ENCODE results near the gene FAM241B. TPM values are rescaled to one million over a fixed set of nuclear protein-coding genes. Genes with fewer than 3 reads are reported as not detected.

The FAM241B gene
- total RNA-seq, 1 donor from 2014 or later, result 1.00 TPM

DNA sequence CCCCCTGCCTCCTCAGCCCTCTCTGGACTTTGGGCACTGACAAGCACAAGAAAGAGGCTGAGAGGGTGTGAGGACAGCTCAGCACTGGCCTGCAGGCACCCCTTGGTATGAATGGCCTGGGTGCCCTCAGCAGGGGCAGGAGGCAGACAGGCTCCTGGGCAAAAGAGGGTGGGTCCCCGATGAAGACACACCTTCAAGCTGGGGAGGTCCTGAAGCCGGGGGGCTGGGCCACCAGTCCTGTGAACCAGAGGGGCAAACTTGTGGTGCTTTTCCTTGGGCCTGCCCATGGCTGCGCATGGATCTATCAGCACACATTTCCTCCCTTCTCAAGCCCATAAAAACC is 22.8 kb downstream of the FAM241B start:
- H3K27ac Mint-ChIP-seq, result no peak overlapping the region
- H3K4me1 Mint-ChIP-seq, result no peaks in the 10 kb centered on the region
- no peak overlapping the region for H3K4me3 Mint-ChIP-seq
- no peaks in the 10 kb centered on the region for H3K36me3 Mint-ChIP-seq (ENCODE audit: low read depth)
- CTCF ChIA-PET, result no interaction called here
- TF ChIP-seq, protein P1, sequence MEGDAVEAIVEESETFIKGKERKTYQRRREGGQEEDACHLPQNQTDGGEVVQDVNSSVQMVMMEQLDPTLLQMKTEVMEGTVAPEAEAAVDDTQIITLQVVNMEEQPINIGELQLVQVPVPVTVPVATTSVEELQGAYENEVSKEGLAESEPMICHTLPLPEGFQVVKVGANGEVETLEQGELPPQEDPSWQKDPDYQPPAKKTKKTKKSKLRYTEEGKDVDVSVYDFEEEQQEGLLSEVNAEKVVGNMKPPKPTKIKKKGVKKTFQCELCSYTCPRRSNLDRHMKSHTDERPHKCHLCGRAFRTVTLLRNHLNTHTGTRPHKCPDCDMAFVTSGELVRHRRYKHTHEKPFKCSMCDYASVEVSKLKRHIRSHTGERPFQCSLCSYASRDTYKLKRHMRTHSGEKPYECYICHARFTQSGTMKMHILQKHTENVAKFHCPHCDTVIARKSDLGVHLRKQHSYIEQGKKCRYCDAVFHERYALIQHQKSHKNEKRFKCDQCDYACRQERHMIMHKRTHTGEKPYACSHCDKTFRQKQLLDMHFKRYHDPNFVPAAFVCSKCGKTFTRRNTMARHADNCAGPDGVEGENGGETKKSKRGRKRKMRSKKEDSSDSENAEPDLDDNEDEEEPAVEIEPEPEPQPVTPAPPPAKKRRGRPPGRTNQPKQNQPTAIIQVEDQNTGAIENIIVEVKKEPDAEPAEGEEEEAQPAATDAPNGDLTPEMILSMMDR (IDR thresholded peaks at IDR 0.05), result no peak
- no peak for ATAC-seq (ENCODE audit: low read depth)
- DNase-seq, result no peak
- POLR2A ChIA-PET, result no interaction called here
- no peaks in the 10 kb centered on the region for H3K9me3 Mint-ChIP-seq
- intact Hi-C loops (cut with micrococcal nuclease), result no loop called here
- peaks cover 15% of the 10 kb centered on the region for H3K27me3 Mint-ChIP-seq

DNA sequence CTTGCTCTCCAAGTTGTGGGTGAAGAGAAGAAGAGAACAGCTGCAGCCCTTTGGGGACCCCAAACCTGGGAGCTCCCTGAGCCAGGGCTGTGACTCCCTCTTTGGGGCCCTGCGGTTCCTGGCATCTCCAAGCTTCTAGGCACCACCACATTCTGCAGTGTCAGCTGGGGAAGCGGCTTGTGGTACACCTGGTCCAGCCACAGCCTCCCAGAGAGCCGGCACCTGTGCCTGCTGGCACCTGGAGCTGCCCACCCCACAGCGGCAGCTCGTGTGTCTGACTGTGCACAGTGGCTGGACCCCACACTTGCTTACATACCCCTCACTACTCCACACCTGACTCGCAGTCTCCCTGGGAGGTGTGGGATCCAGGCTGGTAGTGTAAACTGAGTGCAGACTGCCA is 23.5 kb downstream of the FAM241B start:
- Mint-ChIP-seq H3K27me3 (peaks cover 14% of the 10 kb centered on the region), H3K36me3 (ENCODE audit: low read depth) (no peaks in the 10 kb centered on the region), H3K9me3 (no peaks in the 10 kb centered on the region), H3K4me3 (no peak overlapping the region), H3K4me1 (no peaks in the 10 kb centered on the region), H3K27ac (no peak overlapping the region)
- TF ChIP-seq, protein P1 (IDR thresholded peaks at IDR 0.05), result no peak
- no peak for ATAC-seq (ENCODE audit: low read depth)
- no peak for DNase-seq
- intact Hi-C loops (cut with micrococcal nuclease), result no loop called here
- POLR2A ChIA-PET, result no interaction called here
- CTCF ChIA-PET, result no interaction called here

DNA sequence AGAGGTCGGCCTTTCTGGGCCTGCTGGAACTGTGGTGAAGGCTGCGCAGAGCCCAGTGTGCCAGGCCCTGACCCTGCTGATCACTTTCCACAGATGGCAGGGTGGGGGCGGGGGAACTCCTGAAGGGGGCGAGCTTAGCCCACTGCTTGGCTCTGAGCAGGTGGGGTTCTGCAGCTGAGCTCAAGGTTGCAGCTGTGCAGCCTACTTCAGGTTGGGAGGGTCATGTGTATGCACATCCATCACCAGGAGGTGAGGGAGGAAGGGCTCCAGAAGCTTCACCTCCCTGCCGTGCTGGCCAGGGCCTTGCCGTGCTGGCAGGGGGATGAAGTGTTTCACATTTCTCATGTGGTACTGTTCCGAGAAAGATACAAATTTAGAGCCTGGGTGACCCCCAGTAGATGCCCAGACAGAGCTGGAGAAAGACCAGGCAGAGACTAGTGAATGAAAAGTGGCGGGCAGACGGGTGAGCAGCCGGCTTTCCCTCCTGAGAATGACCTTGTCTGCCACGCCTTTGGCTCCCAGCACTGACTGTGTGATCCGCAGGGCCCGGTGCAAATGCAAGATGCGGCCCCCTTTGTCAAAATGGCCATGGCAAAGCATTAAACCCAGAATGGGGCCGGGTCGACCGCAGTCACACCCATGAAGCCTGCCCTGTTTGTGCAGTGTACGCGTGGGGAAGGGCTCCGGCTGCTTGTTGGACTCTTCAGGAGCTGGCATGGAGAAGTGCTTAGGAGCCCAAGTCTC is 25.2 kb downstream of the FAM241B start:
- peaks cover 20% of the 10 kb centered on the region for H3K27me3 Mint-ChIP-seq
- POLR2A ChIA-PET, result no interaction called here
- H3K4me3 Mint-ChIP-seq, result no peak overlapping the region
- CTCF ChIA-PET, result no interaction called here
- no peak overlapping the region for H3K27ac Mint-ChIP-seq
- ATAC-seq (ENCODE audit: low read depth), result no peak
- H3K36me3 Mint-ChIP-seq (ENCODE audit: low read depth), result no peaks in the 10 kb centered on the region
- DNase-seq, result no peak
- intact Hi-C loops (cut with micrococcal nuclease), result no loop called here
- H3K9me3 Mint-ChIP-seq, result no peaks in the 10 kb centered on the region
- H3K4me1 Mint-ChIP-seq, result no peaks in the 10 kb centered on the region
- TF ChIP-seq, protein P1 (IDR thresholded peaks at IDR 0.05), result no peak

DNA sequence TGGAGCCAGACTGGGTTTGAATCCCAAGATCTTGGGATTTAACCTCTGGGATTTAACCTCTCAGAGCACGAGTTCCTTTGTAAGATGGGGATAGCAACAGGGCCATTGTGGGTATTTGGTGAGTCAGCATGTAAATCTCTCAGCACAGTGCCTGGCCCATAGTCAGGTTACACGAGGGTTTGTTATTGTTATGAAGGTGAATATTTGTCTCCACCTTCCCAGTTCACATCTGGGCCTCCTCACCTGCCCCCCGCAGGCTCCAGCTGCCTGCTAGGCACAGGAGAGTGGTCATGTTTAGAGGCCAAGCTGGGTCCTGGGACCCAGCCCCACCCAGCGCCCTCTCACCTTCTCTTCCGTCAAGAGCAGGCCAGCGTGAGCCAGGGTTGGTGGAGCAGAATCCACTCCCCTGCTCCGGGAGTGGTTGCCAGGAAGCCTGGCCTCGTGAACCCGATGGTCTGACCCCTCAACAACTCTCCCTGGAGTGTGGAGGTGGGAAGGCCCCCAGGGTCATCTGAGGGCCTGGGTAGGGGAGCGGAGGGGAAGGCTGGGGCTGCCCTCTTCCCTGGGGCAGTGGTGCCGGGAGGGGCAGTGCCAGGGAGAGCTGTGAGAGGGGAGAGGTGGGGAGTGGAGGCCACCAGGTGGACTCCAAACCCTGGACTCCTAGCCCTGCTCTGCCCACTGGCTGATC is 26.0 kb downstream of the FAM241B start:
- no peak overlapping the region for H3K27ac Mint-ChIP-seq
- POLR2A ChIA-PET, result no interaction called here
- ATAC-seq (ENCODE audit: low read depth), result no peak

DNA sequence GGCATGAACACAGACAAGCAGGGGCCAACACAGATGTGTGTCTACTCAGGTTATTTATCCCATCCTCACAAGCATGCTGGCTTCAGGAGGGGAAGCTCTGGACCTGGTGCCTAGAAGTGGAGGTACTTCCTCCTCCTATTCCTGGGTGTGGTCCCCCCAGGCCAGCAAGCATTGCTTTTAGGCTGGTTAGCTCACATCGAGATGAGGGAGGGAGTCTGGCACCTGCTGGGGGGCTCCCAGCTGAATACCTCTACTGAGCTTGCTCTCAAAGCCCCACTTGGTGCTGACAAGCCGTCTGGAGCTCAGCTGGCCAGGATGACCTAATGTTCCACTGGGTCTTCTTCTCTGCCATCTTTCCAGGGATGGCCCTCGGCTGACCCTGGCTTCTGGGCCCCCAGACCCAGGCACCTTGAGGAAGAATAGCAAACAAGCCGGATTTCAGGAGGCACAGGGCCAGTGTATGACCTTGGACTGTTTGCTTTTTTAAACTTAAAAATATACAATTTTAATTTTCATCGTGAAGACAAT is 26.8 kb downstream of the FAM241B start:
- TF ChIP-seq, protein P1 (IDR thresholded peaks at IDR 0.05), result no peak
- Mint-ChIP-seq H3K27ac (no peak overlapping the region), H3K4me1 (no peaks in the 10 kb centered on the region), H3K36me3 (ENCODE audit: low read depth) (no peaks in the 10 kb centered on the region), H3K4me3 (no peak overlapping the region), H3K27me3 (peaks cover 19% of the 10 kb centered on the region), H3K9me3 (no peaks in the 10 kb centered on the region)
- DNase-seq (no peak), ATAC-seq (ENCODE audit: low read depth) (no peak)
- ChIA-PET CTCF (no interaction called here), POLR2A (no interaction called here)
- intact Hi-C loops (cut with micrococcal nuclease), result no loop called here

More for the DNA sequence above, 26.0 kb downstream of the FAM241B start:
- CTCF ChIA-PET, result no interaction called here
- Mint-ChIP-seq H3K36me3 (ENCODE audit: low read depth) (no peaks in the 10 kb centered on the region), H3K4me3 (no peak overlapping the region), H3K4me1 (no peaks in the 10 kb centered on the region), H3K27me3 (peaks cover 19% of the 10 kb centered on the region), H3K9me3 (no peaks in the 10 kb centered on the region)
- TF ChIP-seq, protein P1 (IDR thresholded peaks at IDR 0.05), result no peak
- intact Hi-C loops (cut with micrococcal nuclease), result no loop called here
- DNase-seq, result no peak

All from activated B cell treated with CpG ODN at 0.5 μM for 24 hours (primary cell).